ENCODE results near the gene ALK. TPM values are rescaled to one million over a fixed set of nuclear protein-coding genes. Genes with fewer than 3 reads are reported as not detected.

Gene ALK
- total RNA-seq, 1 experiment from 2014 or later, result 0.06 TPM

DNA sequence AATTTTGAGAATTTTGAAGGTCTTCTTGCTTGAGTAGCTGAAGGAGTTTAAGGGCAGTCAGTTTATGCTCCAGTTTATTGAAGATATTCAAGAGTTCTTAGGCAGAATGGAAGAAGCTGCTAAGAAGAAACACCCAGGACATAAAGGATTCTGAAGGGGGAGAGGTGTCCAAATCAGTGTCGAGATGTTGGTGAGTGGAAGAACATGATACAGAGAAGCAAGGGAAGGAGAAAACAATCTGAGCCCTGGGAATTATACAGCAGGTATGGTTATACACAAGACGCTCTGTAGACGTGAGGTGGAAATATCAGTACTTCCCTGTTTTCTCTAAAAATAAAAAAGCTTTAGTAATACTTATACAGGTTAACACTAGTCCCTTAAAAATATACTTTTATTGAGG is 746.0 kb downstream of the ALK start:
- DNase-seq (ENCODE audit: low read depth), result no peak

DNA sequence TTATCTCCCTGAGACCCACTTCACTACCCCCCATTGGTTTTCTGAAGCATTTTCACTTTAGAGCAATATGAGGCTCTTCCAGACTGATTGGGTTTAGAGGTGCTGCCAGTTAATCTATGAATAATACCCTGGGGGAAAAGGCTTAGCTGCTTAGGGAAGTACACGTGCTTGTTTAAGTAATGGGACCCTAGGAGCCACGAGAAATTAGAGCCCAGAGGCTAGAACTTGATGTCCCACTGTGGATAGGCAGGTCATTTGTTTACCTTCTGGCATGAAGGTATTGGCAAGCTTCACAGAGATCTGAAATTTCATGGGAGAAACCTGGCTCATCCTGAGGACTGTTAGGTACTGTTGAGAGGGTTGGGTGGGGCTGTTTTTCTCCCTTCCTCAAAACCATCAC is 746.4 kb downstream of the ALK start:
- DNase-seq (ENCODE audit: low read depth), result no peak

DNA sequence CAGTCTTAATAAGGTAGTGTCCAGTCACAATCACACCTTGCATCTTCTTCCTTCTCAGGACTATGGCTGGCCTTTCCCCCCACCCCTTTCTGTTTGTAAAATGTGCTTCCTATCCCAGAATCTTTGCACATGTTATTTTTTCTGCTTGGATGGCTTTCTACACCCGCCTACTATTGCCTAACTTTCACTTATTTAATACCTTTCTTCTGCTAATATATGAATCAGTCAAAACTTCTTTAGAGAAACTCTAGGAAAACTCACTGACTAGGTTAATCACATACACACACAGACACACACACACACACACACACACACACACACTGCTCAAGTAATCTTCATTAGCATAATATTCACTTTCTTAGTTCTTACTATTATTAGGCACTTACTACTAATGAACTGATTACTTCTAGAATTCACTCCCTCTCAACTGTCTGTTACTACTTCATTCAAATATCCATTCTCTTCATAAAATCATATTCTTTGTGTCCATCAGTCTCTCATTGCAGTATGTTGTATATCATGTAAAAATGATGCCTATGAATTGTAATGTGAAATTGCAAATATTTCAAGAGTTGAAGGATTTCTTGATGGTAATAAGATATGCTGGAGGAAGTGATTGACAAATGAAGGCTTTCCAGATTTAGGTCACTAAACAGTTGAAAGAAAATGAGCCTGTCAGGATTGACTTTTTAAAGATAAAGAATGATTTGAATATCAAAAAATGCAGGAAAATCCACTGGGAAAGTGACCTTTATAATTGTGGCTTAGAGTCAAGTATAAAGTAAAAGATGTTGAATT is 754.9 kb downstream of the ALK start:
- DNase-seq (ENCODE audit: low read depth), result no peak

DNA sequence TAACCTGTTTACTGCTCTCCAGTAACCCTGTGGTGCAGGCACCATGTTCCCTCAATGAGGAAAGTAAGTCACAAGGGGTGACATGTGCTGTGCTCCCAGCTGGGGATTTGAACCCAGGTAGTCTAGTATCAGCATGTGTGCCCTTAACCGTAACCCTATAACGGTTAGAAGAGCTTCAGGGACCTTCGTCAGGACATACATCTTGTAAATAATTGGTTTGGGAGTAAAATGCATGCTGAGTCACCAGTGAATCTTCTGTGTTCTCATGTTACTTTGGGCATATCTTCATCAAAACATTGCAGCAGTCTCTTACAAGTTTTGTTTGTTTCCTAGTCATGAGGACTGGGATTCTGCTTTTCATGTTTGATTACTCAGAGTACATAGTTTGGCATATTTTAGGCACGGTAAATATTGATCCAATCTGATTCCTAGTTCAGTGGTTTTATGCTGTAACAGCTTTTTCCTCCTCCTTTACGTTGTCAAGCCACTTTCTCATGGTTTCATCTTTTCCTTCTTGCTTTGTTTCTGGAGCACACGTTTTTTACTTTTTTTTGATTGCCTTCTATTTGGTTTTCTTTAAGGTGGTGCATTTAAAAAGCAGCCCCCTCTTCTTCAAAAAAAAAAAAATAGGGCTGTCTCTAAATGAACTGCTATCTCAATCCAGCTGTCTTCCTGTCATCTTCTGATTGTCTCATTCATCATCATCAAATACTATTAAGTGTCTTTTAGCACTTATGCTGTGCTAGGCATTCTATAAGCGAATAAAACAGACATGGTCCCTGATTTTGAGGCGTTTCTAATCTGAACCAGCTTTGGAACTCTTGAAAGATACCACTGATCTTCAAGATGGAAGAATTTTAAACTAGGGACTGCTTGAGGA is 755.8 kb downstream of the ALK start:
- peak; percentile 76 for DNase-seq (ENCODE audit: low read depth)

DNA sequence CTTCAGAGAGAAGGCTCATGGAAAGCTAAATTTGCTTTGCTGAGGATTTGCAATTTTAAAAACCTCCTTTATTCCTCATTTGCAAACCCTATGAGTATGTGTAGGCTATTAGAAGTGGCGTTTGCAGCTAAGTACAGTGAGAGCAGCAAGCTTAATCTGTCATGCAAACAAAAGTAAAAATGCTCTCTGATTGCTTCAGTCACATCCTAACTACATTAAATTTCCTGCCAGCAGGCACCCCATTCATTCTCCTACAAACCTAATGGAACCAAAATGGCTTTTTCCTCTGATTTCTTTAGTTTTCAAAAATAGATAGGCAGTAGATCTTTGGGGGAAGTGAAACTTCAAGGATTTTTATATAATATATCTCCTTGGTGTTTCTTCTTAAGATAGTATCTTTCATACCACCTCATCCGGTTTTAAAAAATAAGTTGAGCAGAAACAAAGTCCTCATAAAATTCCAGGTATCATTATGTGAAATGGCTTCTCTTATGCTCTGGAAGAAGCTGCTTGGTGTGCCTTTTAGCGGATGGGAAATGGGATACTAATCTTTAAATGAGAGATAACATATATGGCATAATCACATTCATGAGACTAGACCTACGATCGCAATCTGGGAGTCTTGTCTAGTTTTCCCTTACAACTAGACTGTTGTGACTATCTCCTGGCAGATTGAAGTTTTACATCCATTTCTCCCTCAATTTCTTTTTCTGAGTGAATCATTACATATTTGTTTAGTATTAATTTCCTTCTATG is 757.1 kb downstream of the ALK start:
- no peak for DNase-seq (ENCODE audit: low read depth)

DNA sequence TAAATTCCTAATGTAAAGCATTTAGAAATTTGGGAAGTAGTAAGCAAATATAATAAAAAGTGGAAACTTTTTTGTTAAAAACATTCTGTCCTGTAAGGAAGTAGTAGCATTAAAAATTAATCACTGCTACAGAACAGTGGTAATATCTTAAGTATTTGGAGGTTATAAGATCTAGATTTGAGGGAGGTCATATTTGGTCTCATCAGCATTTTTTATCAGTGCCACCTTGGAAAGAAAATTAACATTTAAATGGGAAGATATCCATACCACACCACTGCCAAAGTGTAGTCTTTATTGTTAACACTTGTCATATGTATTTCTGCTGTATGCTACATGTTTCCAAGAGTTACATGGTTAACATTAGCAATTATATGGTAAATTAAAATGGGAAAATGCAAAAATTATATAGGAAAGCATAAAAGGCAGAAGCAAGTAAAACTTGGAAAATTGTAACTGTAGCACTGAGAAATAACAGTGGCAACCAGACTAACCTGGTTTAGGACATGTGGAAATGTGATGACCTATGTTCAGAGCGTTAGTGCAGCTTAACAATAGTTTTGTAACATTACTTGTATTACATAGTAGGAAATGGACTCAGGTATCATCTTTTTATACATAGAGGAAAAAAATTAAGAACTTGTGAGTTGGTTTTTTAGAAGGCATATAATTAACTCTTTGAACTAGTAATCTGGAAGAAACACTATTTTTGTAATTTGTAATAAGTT is 759.0 kb downstream of the ALK start:
- no peak for DNase-seq (ENCODE audit: low read depth)

DNA sequence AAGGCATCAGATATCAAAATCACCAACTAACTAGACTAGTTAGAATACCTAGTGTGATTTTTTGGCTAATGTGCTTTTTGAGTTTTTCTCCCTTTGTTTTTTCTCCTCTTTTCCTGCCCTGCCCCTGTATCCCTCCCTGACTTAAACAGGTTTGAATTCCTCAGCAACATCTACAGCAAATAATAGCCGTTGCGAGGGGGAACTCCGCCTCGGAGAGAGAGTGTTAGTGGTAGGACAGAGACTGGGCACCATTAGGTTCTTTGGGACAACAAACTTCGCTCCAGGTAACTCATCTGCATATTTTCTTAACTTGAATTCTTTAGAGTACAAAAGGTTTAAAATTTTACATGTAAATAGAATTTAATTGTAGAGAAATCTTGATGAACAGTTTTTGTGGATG is 761.2 kb downstream of the ALK start:
- no peak for DNase-seq (ENCODE audit: low read depth)

DNA sequence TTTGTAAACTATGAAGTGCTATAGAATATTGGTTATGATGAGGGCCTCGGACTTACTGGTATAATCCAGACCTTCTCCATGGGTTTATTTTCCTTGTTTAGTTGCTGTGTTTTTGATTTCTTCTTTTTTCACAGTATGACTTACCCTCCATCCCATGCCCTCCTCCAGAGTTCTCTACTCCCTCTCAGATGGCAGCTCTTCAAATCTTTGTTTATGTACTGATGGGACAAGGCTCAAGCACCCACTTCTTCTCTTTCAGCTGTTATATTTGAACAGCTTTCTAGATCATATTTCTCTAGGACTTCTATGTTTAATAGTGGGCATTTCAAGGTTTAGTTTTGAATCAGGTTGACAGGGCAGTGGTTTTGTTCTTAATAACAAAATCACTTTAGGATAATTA is 762.3 kb downstream of the ALK start:
- DNase-seq (ENCODE audit: low read depth), result no peak

DNA sequence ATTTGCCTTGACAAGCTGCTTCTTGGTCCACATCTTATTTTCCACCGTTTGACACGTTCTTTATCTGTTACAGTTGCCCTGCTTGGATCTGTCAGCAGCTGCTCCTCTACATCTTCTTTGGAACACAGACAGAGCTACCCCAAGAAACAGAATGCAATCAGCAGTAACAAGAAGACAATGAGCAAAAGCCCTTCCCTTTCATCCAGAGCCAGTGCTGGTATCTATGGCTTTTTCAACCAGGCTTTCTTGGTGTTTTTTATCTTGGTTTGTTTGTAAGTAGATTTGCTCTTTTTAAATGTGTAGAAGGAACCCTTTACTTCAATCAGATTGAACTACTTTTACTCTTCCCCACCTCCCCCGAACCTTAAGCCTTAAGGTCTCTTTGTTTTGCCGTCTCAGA is 764.3 kb downstream of the ALK start:
- no peak for DNase-seq (ENCODE audit: low read depth)

DNA sequence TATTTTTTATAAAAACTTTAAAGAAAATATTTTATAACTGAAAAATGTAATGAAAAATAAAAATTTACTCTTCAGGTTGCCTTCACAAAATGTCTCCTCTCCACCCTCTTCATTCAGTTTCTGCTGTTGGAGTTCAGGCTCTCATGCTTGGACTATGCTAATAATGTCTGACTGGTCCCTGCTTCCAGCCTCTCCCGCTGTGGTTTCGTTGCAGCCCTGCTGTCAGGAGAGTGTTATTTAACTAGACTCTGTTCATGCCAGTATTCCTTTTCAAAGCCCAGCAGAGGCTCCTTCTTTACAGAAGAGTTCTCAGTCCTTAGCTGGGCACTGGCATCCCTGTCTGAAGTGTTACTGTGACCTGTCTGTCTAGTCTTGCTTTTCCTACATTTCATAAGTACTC is 765.8 kb downstream of the ALK start:
- DNase-seq (ENCODE audit: low read depth), result no peak

DNA sequence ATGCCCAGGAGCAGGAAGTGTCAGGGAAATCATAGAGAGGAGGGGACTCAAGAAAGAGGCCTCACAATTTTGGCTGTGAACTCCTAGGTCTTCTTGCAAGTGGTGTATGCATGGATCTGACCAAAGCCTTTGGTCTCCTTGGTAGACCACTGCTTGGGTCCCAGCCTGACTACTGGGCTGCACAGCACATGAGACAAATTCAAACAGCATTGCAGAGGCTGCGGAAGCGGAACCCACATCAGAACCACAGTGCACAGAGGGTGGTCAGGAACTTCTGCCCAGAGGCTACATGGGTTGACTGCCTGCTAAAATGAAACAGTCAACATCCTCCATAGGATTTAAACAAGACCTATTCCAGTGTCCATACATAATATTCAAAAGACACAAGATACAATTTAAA is 766.8 kb downstream of the ALK start:
- no peak for DNase-seq (ENCODE audit: low read depth)

DNA sequence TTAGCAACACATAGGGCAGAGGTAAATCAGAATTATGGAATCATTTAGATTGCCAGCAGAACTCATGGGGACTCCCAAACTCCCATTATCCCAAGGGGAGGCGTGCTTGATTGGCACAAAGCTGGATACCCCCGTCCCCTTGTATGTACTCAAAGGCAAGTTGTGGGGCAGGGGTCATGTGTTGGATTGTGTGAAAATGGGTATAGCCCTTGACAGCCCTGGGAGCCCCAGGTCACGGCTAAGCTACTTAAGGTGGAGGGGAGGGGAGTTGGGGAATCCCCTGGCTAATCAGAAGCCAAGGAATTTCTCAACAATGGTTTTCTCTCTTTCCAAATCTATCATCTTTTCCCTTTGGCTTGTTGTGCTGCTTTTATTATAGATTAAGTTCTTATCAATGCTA is 773.4 kb downstream of the ALK start:
- no peak for DNase-seq (ENCODE audit: low read depth)

DNA sequence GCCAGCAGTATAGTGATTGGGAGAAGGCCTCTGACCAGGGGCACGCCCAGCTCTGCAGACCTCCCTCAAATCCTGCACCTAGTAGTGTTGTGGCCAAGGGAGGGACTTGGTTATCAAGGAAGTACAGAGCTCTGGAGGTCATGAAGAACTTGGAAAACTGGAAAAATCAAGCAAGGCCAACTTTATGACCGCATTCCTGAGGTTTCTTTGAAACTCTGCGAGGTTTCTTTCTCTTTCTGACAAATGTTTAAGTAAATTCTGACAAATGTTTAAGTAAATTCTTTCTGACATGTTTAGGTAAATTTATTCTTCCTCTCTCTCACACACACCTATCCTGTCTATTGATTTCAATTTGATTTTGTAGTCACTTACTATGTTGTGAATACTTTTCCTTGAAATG is 775.2 kb downstream of the ALK start:
- no peak for DNase-seq (ENCODE audit: low read depth)

DNA sequence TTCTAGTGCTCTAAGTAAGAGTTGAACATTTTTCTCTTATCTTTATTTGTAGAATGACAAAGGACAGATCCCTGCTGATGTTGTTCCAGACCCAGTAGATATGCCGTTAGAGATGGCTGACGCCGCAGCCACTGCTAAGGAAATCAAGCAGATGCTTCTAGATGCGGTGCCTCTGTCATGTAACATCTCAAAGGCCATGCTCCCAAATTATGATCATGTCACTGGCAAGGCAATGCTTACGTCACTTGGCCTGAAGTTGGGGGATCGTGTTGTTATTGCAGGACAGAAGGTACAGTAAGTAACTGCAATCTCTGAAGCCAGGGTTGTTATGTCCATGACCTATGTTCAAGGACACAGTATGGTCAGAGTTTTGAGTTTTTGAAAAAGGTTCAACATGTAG is 777.7 kb downstream of the ALK start:
- no peak for DNase-seq (ENCODE audit: low read depth)

Small RNA genes within 50 kb of the gene (small RNA-seq; reads per million reads assigned to genes)
- gene RN7SL516P, result not detected

Other genes starting within 250 kb of the ALK start
- gene YPEL5, start 225.4 kb upstream of the ALK start, total RNA-seq (2014; rRNA removed; shearing (Covaris generic)), result 17.0 and 25.5 TPM in 2 replicates

All from HT1080 (cell line).